ENCODE measurements around the gene CD82.

CD82 gene

DNA sequence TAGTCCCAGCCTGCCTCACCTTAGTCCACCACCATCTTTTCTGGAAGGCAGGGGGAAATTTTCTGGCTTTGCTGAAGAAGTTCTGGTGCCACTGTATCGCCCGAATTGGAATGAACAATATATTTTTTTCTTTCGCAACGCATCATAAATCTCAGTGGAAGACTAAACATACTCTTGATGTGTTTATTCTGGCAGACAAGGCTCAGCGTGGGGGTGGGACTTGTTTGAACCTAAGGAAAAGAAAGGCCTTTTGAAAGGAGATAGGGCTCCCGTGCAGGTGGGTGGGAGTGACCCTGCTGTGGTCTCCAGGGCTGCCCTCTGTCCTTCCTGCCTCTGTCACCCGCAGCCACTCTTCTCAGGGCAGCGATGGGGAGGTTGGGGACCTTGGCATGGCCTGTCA lies 42.5 kb downstream of the CD82 start:
- DNase-seq = no peak
- in situ Hi-C loops (cut with MboI; ENCODE audit: low pct_unique_long_range_greater_than_20kb, low sequenced_read_pairs) = no loop called here

GRCh38 chr11:44608651-44608990 lies 43.2 kb downstream of the CD82 start:
- in situ Hi-C loops (cut with MboI; ENCODE audit: low pct_unique_long_range_greater_than_20kb, low sequenced_read_pairs) = no loop called here
- DNase-seq = no peak

GRCh38 chr11:44608991-44609782 lies 43.7 kb downstream of the CD82 start:
- in situ Hi-C loops (cut with MboI; ENCODE audit: low pct_unique_long_range_greater_than_20kb, low sequenced_read_pairs) = no loop called here
- DNase-seq = peak; percentile 28

GRCh38 chr11:44609783-44610155 lies 44.3 kb downstream of the CD82 start:
- in situ Hi-C loops (cut with MboI; ENCODE audit: low pct_unique_long_range_greater_than_20kb, low sequenced_read_pairs) = loop anchor here (10.0 kb wide), 1 partner anchor 45 kb away; the partner anchor contains the start of gene CD82
- DNase-seq = no peak

DNA sequence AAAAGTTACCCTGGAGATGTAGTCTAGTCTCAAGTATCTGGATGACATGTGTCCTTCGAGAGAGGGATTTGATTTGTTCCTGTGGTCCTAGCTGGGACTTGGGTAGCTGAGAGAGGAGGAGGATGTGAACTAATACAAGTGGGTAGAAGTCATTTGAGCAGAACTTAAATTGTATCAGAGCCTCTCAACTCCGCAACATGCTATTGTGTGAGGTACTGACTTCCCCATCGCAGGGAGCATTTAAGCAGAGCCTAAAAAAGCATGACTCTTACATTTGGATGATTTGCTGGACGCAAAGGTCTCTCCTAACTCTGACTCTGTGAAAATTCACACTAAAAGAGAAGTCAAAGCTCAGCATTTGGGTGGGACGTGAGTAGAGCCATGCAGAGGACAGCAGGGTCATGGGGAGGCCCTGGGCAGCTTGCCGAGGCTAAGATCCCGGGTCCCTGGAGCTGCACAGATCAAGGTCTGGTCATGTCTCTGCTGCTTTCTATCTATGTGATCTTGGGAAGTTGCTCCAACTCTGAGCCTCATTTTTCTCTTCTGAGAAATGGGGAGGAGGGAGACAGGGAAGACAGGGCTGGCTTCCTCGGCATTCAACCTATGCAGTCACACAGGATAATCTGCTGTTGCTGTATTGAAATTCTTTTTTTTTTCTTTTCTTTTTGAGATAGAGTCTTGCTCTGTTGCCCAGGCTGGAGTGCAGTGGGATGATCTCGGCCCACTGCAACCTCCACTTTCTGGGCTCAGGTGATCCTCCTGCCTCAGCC lies 44.9 kb downstream of the CD82 start:
- in situ Hi-C loops (cut with MboI; ENCODE audit: low pct_unique_long_range_greater_than_20kb, low sequenced_read_pairs) = loop anchor here (10.0 kb wide), 1 partner anchor 46 kb away; the partner anchor contains the start of gene CD82

GRCh38 chr11:44611088-44611487 lies 45.6 kb downstream of the CD82 start:
- in situ Hi-C loops (cut with MboI; ENCODE audit: low pct_unique_long_range_greater_than_20kb, low sequenced_read_pairs) = loop anchor here (10.0 kb wide), 1 partner anchor 46 kb away; the partner anchor contains the start of gene CD82
- DNase-seq = no peak

More for the DNA sequence above, 44.9 kb downstream of the CD82 start:
- DNase-seq = no peak

DNA sequence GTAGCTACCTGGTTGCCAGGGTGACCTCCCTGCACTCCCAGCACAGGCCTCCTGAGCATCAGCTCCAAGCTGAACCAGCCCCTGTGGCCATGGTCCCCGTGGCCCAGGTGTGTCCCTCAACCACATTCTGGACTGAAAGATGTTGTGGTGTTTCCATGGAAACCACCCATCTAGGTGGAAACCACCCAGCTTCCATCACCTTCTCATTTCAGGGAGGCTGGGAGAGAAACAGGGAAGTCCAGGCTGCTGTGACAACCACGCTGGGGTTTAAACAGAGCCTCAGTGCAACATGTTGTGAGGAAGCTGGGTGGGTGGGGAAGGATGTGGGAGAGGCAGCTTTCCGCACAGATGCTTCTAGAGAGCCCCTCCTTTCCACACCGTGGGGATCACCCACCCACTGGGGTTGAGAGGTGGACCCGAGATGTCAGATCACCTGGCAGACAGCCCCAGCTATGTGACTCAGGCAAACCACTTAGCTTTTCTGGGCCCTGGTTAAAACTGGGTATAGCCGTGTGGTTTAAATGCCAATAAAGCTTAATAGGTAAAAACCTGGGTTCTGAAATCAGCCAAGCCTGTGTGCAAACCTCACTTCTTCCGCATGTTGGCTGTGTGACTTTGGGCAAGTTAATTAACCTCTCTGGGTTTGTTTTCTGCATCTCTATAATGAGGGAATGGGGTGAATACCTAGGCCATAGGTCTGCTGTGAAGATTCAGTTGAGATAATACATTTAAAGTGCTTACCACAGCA lies 46.4 kb downstream of the CD82 start:
- in situ Hi-C loops (cut with MboI; ENCODE audit: low pct_unique_long_range_greater_than_20kb, low sequenced_read_pairs) = loop anchor here (10.0 kb wide), 1 partner anchor 47 kb away; the partner anchor contains the start of gene CD82
- peak; percentile 44 for DNase-seq

- in situ Hi-C loops (cut with MboI; ENCODE audit: low pct_unique_long_range_greater_than_20kb, low sequenced_read_pairs) = loop anchor here (10.0 kb wide), 1 partner anchor 48 kb away; the partner anchor contains the start of gene CD82
- DNase-seq = no peak
These were observed 47.7 kb downstream of the CD82 start for GRCh38 chr11:44613153-44613552.

- DNase-seq = no peak
- in situ Hi-C loops (cut with MboI; ENCODE audit: low pct_unique_long_range_greater_than_20kb, low sequenced_read_pairs) = loop anchor here (10.0 kb wide), 1 partner anchor 50 kb away; the partner anchor contains the start of gene CD82
These were observed 48.9 kb downstream of the CD82 start for GRCh38 chr11:44614281-44614775.

DNA sequence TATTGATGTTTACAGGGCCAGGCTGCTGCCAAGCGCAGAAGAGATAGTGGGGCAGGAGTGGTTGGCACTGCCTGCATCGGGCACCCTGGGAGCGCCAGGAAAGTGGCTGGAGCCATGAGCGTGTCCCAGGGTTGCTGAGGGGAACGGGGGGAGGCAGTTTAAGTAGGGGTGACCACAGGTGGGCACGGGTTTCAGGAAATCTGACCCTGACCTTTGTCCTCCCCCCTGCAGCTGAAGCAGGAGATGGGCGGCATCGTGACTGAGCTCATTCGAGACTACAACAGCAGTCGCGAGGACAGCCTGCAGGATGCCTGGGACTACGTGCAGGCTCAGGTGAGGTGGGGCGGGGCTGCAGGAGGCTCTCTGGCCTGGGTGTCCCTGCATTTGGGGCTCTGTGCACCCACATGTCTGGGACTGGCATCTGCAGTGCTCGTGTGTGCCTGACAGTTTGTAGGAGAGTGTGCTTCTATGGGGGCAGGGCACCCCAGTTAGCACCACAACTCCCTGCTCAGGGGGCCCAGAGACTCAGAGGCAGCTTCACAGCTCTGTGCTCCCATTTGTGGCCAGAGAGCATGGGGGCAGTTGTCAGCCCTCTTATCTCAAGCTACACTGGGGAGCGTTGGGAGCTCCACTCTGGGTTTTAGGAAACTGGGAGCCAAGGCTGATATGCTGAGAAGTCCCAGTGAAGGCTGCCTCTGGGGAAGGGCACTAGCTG lies 49.7 kb downstream of the CD82 start:
- DNase-seq = no peak
- in situ Hi-C loops (cut with MboI; ENCODE audit: low pct_unique_long_range_greater_than_20kb, low sequenced_read_pairs) = loop anchor here (10.0 kb wide), 1 partner anchor 50 kb away; the partner anchor contains the start of gene CD82

DNA sequence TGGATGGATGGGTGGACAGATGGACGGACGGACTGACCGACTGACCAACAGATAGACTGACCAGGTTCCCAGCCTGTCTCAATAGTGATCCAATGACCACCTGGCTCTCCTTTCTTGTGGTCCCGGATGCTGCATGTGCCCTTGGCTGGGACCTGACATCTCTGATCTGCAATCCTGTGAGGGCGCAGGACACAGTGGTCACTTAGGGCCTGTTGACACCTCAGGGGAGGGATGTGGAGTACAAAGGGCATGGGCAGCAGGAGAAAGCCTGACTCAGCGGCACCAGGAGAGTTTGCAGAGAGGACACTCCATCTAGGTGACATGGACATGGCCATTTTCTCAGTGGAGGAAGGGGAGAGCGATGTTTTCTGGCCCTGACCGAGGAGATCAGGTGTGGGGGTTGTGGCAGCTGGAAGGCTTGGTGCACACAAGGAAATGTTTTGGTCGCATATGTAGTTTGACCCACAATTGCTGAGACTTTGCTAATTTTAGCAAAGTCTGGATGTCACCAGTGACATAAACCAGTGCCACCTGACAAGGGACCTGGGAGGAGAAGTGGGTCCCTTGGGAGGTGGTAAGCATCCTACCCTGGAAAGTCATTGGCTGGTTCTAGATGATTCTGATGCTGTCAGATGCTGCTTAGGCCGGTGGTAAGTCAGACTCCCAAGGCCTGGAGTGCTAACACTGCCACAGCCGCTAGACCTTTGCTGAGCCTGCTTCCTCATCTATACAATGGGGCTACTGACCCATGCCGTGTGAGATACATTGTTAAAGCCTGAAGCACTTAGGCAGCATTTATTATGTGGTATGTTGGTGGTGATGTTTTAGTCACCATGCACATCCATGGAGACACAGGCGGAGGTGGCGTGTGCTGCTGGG lies 50.7 kb downstream of the CD82 start:
- in situ Hi-C loops (cut with MboI; ENCODE audit: low pct_unique_long_range_greater_than_20kb, low sequenced_read_pairs) = loop anchor here (10.0 kb wide), 1 partner anchor 51 kb away; the partner anchor contains the start of gene CD82

GRCh38 chr11:44617671-44618461 lies 52.4 kb downstream of the CD82 start:
- in situ Hi-C loops (cut with MboI; ENCODE audit: low pct_unique_long_range_greater_than_20kb, low sequenced_read_pairs) = loop anchor here (10.0 kb wide), 1 partner anchor 53 kb away; the partner anchor contains the start of gene CD82
- DNase-seq = no peak

More for the DNA sequence above, 50.7 kb downstream of the CD82 start:
- no peak for DNase-seq

DNA sequence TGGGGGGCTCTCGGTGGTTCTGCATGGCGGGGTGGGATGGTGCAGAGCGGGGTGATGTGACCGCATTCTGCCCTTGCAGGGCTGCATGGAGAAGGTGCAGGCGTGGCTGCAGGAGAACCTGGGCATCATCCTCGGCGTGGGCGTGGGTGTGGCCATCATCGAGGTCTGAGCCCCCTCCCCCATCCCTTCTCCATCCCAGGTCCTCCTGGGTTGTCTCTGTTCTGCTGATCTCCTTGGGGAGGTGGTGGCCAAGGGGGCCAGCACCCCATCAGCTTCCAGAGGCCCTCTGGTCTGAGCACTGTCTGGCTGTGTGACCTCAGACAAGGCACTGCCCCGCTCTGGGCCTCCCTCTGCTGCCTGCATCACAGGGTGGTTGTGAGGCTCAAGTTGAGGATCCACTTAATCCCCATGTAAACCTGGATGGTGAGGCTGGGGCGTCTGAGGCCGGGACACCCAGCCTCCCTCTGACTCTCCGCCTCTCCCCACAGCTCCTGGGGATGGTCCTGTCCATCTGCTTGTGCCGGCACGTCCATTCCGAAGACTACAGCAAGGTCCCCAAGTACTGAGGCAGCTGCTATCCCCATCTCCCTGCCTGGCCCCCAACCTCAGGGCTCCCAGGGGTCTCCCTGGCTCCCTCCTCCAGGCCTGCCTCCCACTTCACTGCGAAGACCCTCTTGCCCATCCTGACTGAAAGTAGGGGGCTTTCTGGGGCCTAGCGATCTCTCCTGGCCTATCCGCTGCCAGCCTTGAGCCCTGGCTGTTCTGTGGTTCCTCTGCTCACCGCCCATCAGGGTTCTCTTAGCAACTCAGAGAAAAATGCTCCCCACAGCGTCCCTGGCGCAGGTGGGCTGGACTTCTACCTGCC lies 53.3 kb downstream of the CD82 start:
- in situ Hi-C loops (cut with MboI; ENCODE audit: low pct_unique_long_range_greater_than_20kb, low sequenced_read_pairs) = loop anchor here (10.0 kb wide), 1 partner anchor 54 kb away; the partner anchor contains the start of gene CD82
- no peak for DNase-seq

DNA sequence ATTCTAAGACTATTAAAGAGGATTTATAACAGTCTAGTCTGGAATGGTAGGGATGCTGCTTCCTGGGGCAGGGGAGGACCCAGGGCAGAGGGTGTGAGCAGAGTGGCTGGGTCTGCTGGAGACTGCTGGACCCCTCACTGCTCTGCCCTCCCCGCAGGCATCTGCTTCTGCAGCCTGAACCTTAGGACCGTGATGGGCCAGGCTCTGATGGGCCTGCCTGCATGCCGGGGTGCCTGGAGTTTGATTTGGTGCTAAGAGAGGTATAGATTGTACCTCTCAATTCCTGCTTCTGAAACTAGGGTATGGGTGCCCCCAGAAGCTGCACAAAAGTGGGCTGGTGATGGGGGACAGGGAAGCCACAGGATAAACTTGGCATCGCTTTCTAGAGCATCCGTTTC lies 54.9 kb downstream of the CD82 start:
- no peak for DNase-seq
- in situ Hi-C loops (cut with MboI; ENCODE audit: low pct_unique_long_range_greater_than_20kb, low sequenced_read_pairs) = loop anchor here (10.0 kb wide), 1 partner anchor 294 kb away; no protein-coding TSS in a partner anchor

GRCh38 chr11:44621140-44621681 lies 55.7 kb downstream of the CD82 start:
- in situ Hi-C loops (cut with MboI; ENCODE audit: low pct_unique_long_range_greater_than_20kb, low sequenced_read_pairs) = loop anchor here (10.0 kb wide), 1 partner anchor 294 kb away; no protein-coding TSS in a partner anchor
- peak; percentile 73 for DNase-seq

Data from KBM-7 (cell line).